Ectodermal cell (in vitro differentiated cells): ENCODE measurements around the gene SV2C.

Source experiments
- H3K27ac ChIP-seq: 2 replicates; pipeline ENCODE4 v1.7.0; 2013; ENCODE audit warnings: mild to moderate bottlenecking, low read depth, low read length; ENCODE audit not compliant: insufficient read depth, poor library complexity, severe bottlenecking
- H3K27me3 ChIP-seq: 2 replicates; pipeline ENCODE4 v1.7.0; 2013; ENCODE audit warnings: mild to moderate bottlenecking, low read length; ENCODE audit not compliant: insufficient read depth, control insufficient read depth, poor library complexity, severe bottlenecking
- H3K36me3 ChIP-seq: one replicate; pipeline ENCODE4 v1.7.0; 2013; ENCODE audit warnings: low read length; ENCODE audit not compliant: control insufficient read depth, insufficient read depth
- H3K4me1 ChIP-seq: one replicate; pipeline ENCODE4 v1.7.0; 2013; ENCODE audit warnings: low read length; ENCODE audit not compliant: control insufficient read depth, insufficient read depth
- H3K4me3 ChIP-seq: 2 replicates; pipeline ENCODE4 v1.7.0; 2013; ENCODE audit warnings: low read depth, low read length, control low read depth; ENCODE audit not compliant: insufficient read depth
- H3K9me3 ChIP-seq: 2 replicates; pipeline ENCODE4 v1.7.0; 2013; ENCODE audit warnings: mild to moderate bottlenecking, low read length, moderate library complexity; ENCODE audit not compliant: control insufficient read depth
- WGBS, 2 experiments: methylation state at CpG; one replicate each; pipeline ENCODE4 v1.1.7; 2013; ENCODE audit warnings: missing lambda C conversion rate in 2 of 2; 5-methylcytosine and 5-hydroxymethylcytosine counted together

The SV2C gene

DNA sequence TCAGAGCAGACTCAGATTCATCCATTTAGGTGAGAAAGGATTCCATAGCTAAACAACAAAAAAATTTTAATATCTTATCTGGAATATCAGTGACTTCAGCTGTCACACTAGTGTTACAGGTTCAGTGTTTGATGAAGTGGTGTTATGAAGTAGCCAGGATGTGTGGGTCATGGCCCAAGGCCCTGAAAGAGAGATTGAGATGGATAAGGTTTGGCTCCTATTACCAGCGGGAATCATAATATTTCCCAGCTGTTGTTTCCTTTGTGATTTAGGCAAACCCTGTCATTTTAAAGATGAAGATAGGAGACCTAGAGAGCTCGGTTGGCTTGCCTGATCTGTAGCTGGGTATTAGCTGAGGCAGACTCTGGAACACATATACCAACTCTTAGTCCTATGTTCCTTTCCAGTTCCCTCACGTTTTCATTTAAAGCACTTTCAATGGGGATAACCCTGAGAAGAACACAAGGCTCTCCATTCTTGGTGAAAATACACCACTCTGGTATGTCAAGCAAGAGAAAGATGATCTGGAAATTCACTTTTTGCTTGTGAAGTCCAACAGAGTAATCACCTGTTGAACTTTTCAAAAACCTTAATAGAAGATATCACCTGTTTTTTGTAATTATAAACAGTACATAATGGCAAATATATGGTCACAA, 54.8 kb downstream of the SV2C start:
- H3K27me3 ChIP-seq, result no peaks in the 10 kb centered on the region
- H3K36me3 ChIP-seq, result no peaks in the 10 kb centered on the region
- WGBS, 2 experiments, result 87 to 93% methylated on average over 3 of the region's 3 CpGs
- H3K9me3 ChIP-seq, result no peaks in the 10 kb centered on the region
- H3K4me1 ChIP-seq, result no peaks in the 10 kb centered on the region
- H3K27ac ChIP-seq, result no peak overlapping the region
- H3K4me3 ChIP-seq, result no peak overlapping the region

DNA sequence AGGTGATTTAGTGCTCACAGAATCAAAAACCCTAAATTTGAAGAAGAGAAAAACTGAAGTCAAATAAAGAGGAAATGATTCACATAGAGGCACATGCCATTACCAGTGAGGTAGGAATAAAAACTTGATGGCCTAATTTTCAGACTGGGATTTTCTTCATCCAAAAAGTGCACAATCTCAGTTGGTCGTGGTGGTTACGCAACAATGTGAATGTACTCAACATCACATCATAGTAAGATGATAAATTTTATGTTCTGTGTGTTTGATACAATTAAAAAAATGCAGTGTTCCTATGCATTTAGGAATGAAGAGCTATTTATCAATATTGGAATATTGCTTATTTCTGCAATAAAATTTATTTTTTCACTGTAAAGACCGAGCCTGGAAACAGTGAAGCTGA, 60.7 kb downstream of the SV2C start:
- no peak overlapping the region for H3K27ac ChIP-seq
- H3K4me3 ChIP-seq, result no peak overlapping the region
- no peaks in the 10 kb centered on the region for H3K36me3 ChIP-seq
- 100% methylated on average over 1 to 2 of the region's 3 CpGs for WGBS, 2 experiments
- no peaks in the 10 kb centered on the region for H3K27me3 ChIP-seq
- no peaks in the 10 kb centered on the region for H3K9me3 ChIP-seq
- H3K4me1 ChIP-seq, result no peaks in the 10 kb centered on the region

- Histone ChIP-seq H3K27me3 (no peaks in the 10 kb centered on the region), H3K4me3 (no peak overlapping the region), H3K27ac (no peak overlapping the region), H3K36me3 (no peaks in the 10 kb centered on the region), H3K4me1 (no peaks in the 10 kb centered on the region), H3K9me3 (no peaks in the 10 kb centered on the region)
- WGBS, 2 experiments, result 88% methylated on average over 1 of the region's 1 CpG; no CpG with 5 or more reads in 1 of the 2 experiments
These were observed 61.5 kb downstream of the SV2C start for GRCh38 chr5:76144513-76145274.

- H3K4me3 ChIP-seq, result no peak overlapping the region
- WGBS, 2 experiments, result 80 to 81% methylated on average over 5 of the region's 5 CpGs
- no peaks in the 10 kb centered on the region for H3K27me3 ChIP-seq
- no peak overlapping the region for H3K27ac ChIP-seq
- no peaks in the 10 kb centered on the region for H3K9me3 ChIP-seq
- no peaks in the 10 kb centered on the region for H3K4me1 ChIP-seq
- no peaks in the 10 kb centered on the region for H3K36me3 ChIP-seq
These were observed 62.8 kb downstream of the SV2C start for GRCh38 chr5:76145945-76146344.

DNA sequence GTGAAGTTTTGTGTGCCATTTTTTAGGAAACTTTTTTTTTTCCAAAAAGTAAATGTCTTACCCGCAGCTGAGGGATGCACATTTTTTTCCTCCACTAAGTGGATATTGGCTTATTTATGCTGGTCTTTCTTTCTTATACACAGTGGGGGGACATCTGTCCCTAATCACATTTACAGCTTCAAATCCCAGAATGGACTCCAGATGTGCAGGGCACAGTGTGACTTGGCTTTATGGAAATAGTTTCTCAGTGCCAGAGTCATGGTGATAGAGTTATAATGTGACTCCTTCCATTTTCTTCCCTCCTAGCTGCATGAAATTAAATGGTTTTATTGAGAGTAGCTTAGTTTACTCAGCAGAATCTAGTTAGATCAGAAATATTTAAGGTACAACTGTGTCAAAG, 66.5 kb downstream of the SV2C start:
- no peak overlapping the region for H3K4me3 ChIP-seq
- H3K9me3 ChIP-seq, result no peaks in the 10 kb centered on the region
- H3K27me3 ChIP-seq, result no peaks in the 10 kb centered on the region
- H3K27ac ChIP-seq, result no peak overlapping the region
- H3K36me3 ChIP-seq, result no peaks in the 10 kb centered on the region
- 0% methylated on average over 1 of the region's 1 CpG; no CpG with 5 or more reads in 1 of the 2 experiments for WGBS, 2 experiments
- H3K4me1 ChIP-seq, result no peaks in the 10 kb centered on the region

DNA sequence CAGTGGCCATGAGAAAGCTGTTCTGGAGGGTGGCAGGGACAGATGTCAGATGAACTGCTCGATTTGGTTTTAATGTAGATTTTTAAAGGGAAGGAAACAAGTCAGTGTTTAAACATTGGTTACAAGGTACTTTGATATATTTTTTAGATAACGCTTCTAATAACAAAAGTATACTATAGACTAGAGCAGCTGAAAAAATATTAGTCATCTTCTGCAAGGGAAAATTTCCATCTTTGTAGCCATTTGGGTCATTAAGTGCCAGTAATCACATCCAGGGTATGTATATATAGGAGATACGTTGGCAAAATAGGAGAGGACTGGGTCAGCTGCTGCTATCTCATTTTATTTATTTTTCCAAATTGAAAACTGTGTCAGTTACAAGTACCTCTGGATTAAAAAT, 69.0 kb downstream of the SV2C start:
- Histone ChIP-seq H3K4me1 (no peaks in the 10 kb centered on the region), H3K27ac (no peak overlapping the region), H3K9me3 (no peaks in the 10 kb centered on the region), H3K27me3 (no peaks in the 10 kb centered on the region), H3K4me3 (no peak overlapping the region), H3K36me3 (no peaks in the 10 kb centered on the region)
- WGBS, 2 experiments, result 40 to 50% methylated on average over 2 of the region's 3 CpGs

DNA sequence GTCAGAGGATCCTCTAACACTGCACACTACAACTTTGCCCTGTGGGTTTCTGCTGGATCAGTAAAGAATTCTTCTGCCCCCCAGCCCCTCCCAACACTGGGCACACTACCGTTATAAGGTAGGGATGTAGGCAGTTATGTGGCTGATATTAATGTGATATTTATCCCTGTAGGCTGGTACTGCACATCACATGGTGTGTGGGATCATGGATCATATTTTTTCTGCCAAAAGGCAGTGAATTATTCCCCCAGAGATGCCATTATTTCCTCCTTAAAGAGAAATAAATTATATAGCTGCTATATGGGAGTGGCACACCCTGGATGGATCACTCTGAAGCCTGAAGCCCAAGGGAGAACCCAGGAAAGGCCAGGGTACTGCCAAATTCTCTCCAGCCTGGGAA, 69.5 kb downstream of the SV2C start:
- H3K36me3 ChIP-seq, result no peaks in the 10 kb centered on the region
- H3K27ac ChIP-seq, result no peak overlapping the region
- H3K4me1 ChIP-seq, result no peaks in the 10 kb centered on the region
- 100% methylated on average over 1 of the region's 1 CpG for WGBS, 2 experiments
- H3K27me3 ChIP-seq, result no peaks in the 10 kb centered on the region
- H3K4me3 ChIP-seq, result no peak overlapping the region
- no peaks in the 10 kb centered on the region for H3K9me3 ChIP-seq

GRCh38 chr5:76153271-76153670, 70.1 kb downstream of the SV2C start:
- H3K27me3 ChIP-seq, result no peaks in the 10 kb centered on the region
- 97 to 98% methylated on average over 2 of the region's 2 CpGs for WGBS, 2 experiments
- no peak overlapping the region for H3K4me3 ChIP-seq
- H3K9me3 ChIP-seq, result no peaks in the 10 kb centered on the region
- H3K27ac ChIP-seq, result no peak overlapping the region
- H3K36me3 ChIP-seq, result no peaks in the 10 kb centered on the region
- no peaks in the 10 kb centered on the region for H3K4me1 ChIP-seq

DNA sequence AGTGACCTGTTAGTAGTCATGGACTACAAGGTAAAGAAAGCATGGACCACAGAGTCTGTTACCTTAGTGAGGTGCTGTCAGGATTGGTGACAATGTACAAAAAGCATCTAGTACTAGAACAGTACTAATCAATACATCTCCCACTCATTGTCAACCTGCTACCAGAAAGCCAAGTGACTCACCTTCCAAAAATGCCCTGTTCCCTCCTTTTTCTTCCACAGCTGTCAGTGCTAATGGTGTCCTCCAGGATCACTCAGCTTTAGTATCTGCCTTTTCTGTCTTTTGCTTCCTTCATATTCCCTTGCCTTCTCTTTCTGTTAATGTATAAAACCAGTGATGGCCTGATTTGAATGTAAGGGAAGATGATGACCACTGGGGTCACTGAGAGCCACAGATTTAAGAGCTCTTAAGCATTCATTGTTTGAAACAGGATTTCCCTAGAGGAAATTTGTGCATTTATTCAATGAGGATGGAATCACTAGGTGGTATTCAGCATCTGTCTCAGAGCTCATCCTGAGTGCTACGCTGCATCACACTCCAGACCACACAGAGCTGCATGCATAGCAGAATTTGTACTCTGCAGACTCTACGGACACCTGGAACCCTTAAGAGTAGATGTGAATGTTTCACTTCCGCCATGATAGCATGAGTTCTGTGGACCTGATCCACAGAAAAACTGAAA, 71.0 kb downstream of the SV2C start:
- Histone ChIP-seq H3K27me3 (no peaks in the 10 kb centered on the region), H3K4me1 (no peaks in the 10 kb centered on the region), H3K27ac (no peak overlapping the region), H3K36me3 (no peaks in the 10 kb centered on the region), H3K9me3 (no peaks in the 10 kb centered on the region), H3K4me3 (no peak overlapping the region)
- WGBS, 2 experiments, result 89 to 95% methylated on average over 3 of the region's 3 CpGs

DNA sequence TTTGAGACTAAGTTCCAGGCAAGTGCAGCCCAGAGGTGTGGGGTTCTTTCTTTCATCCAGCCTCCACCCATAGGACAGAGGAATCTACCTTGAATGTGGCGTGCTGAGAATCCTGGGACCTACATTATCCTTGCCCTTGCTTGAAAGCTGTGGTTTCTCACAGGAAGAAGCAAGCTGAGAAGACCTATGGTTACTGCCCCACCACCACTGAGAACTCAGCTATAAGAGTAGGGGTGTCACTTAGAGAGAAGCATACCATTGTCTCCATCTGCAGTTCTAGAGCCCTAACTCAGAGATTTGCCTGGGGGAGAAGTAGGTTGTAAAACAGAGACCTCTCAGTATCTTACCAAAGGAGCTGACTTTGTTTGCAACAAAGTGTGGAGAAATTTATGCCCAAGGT, 72.4 kb downstream of the SV2C start:
- 100% methylated on average over 1 of the region's 1 CpG for WGBS, 2 experiments
- no peak overlapping the region for H3K27ac ChIP-seq
- no peaks in the 10 kb centered on the region for H3K36me3 ChIP-seq
- no peaks in the 10 kb centered on the region for H3K27me3 ChIP-seq
- H3K4me3 ChIP-seq, result no peak overlapping the region
- H3K9me3 ChIP-seq, result no peaks in the 10 kb centered on the region
- H3K4me1 ChIP-seq, result no peaks in the 10 kb centered on the region
